AG10803 (cell line): ENCODE data around the gene NR2C2.

ENCODE experiments used
- DNase-seq: peaks from one replicate; pipeline ENCODE4 v3.0.0; 2010; ENCODE audit warnings: low read depth
- H3K4me3 ChIP-seq: 2 replicates; pipeline ENCODE4 v1.5.1; 2011; ENCODE audit warnings: mild to moderate bottlenecking, low read length, control low read depth
- CTCF ChIP-seq: conservative IDR thresholded peaks from 2 replicates; pipeline ENCODE4 v1.5.1; 2011; ENCODE audit warnings: mild to moderate bottlenecking, low read length, control low read depth, inconsistent platforms

NR2C2 gene

GRCh38 chr3:15023719-15024118, 76.3 kb downstream of the NR2C2 start:
- no peak for TF ChIP-seq CTCF
- H3K4me3 ChIP-seq: no peak overlapping the region

DNA sequence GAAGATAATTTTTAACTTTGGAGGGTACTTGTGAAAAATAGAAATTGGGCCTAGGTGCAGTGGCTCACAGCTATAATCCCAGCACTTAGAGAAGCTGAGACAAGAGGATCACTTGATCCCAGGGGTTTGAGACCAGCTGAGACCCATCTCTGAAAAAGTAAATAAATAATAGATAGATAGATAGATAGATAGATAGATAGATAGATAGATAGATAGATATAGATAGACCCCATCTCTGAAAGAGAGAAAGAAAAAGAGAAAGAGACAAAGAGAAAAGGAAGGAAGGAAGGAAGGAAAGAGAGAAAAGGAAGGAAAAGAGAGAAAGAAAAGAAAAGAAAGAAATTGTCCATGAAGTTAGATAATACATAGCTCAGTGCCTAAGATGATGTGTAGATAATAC, 82.2 kb downstream of the NR2C2 start:
- no peak overlapping the region for H3K4me3 ChIP-seq
- no peak for DNase-seq
- no peak for TF ChIP-seq CTCF

More at GRCh38 chr3:15023719-15024118, 76.3 kb downstream of the NR2C2 start:
- DNase-seq: no peak

GRCh38 chr3:15032650-15033049, 85.3 kb downstream of the NR2C2 start:
- no peak for DNase-seq
- TF ChIP-seq CTCF: no peak
- no peak overlapping the region for H3K4me3 ChIP-seq

DNA sequence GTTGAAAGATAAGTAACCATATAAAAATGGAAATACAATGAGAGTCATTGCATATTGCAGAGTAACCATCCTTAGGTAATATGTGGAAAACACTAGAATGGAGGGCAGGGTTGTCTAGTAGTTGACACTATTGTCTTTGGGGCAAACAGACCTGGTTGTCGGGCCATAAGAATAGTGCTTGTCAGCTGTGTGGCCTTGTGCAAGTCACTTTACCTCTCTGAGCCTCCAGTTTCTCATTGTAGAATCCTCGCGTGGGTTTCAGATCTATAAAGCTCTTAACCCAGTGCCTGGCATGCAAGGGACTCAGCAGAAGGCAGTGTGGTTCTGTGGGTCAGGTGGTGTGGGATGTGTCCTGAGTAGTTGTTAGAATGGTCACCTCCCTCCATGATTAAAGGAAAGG, 85.7 kb downstream of the NR2C2 start:
- H3K4me3 ChIP-seq: no peak overlapping the region
- no peak for TF ChIP-seq CTCF

GRCh38 chr3:15038306-15038705, 90.9 kb downstream of the NR2C2 start:
- H3K4me3 ChIP-seq: no peak overlapping the region
- no peak for TF ChIP-seq CTCF
- no peak for DNase-seq

More for the DNA sequence above, 85.7 kb downstream of the NR2C2 start:
- no peak for DNase-seq

- TF ChIP-seq CTCF: no peak
- no peak overlapping the region for H3K4me3 ChIP-seq
- DNase-seq: no peak
Observed at GRCh38 chr3:15040844-15041243, 93.5 kb downstream of the NR2C2 start.

- TF ChIP-seq CTCF: no peak
- H3K4me3 ChIP-seq: no peak overlapping the region
- DNase-seq: no peak
Observed at GRCh38 chr3:15041950-15042349, 94.6 kb downstream of the NR2C2 start.
